ENCODE results near the gene ADAMTS3.

- TF ChIP-seq CTCF (IDR thresholded peaks at IDR 0.05) (no peak), POLR2AphosphoS5 (IDR thresholded peaks at IDR 0.05; ENCODE audit: low read depth, low read length) (no peak), TCF7L2 (IDR thresholded peaks at IDR 0.05; ENCODE audit: low read depth, low read length) (no peak), REST (IDR thresholded peaks at IDR 0.05; ENCODE audit: insufficient read depth in 1 of 2, low read depth in 2 of 2, low read length in 1 of 2) (no peak), SIN3A (IDR thresholded peaks at IDR 0.05; ENCODE audit: borderline replicate concordance, insufficient read depth, low read depth, low read length) (no peak)
These were observed 97.2 kb downstream of the ADAMTS3 start for GRCh38 chr4:72471816-72472215.

Data from Panc1 (cell line).